H1 (cell line): ENCODE results near the gene EPS8.

Experiments used
- CREB1 ChIP-seq: IDR thresholded peaks from 2 replicates; pipeline ENCODE4 v1.6.1; 2012; ENCODE audit warnings: inconsistent platforms
- HDAC2 ChIP-seq, 2 experiments: fragments of 300-600 bp in 1 of 2; sonication (generic) in 1 of 2; IDR thresholded peaks; 2 replicates each; pipeline ENCODE4 v1.6.1; 2011 to 2012; ENCODE audit warnings: low read depth in 2 of 2, low read length in 2 of 2, mild to moderate bottlenecking in 2 of 2, moderate library complexity in 2 of 2, borderline replicate concordance in 1 of 2, inconsistent platforms in 1 of 2

DNA sequence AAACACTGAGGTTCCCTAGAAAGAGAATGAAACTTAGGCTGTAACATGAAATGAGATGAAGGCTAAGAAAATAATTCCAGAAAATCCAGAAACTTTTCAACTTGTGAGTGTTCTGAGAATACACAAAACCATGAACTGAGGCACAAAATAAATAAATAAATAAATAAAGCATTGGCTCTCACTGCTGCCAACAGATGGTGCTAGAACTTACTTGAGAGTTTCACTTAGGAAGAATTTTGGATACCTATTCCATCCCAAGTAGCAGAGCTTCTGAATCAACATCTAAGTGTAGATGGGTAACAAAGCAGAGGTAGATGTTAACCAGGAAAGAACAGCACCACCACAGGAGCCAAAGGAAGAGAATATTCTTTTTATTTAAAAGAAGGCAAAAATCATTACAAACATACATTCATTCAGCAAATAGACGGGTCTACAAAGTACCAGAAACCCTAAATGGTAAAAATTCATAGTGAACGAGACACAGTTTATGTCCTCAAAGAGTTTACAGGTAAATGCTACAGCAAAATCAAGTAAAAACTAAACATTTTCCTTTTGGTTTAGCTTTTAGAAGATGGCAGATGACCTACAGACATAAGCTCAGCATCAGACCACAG lies 16.7 kb downstream of the EPS8 start:
- no peak for TF ChIP-seq HDAC2 (IDR thresholded peaks at IDR 0.05; ENCODE audit: borderline replicate concordance in 1 of 2, low read depth in 2 of 2, low read length in 2 of 2)
- no peak for TF ChIP-seq CREB1
